H1 (cell line): ENCODE data around the gene RAD51B.

Source experiments
- CHD2 ChIP-seq: IDR thresholded peaks from 2 replicates; pipeline ENCODE4 v1.6.1; 2012; ENCODE audit warnings: low read length, improper control_type of control experiment
- EP300 ChIP-seq, 2 experiments: IDR thresholded peaks; 1 replicate in 1 of 2; 2 replicates in 1 of 2; pipeline ENCODE4 v1.6.1; 2011 to 2012; ENCODE audit warnings: low read depth in 2 of 2, low read length in 2 of 2, mild to moderate bottlenecking in 2 of 2, borderline replicate concordance in 1 of 2, inconsistent platforms in 1 of 2, moderate library complexity in 1 of 2
- JUN ChIP-seq: IDR thresholded peaks from 2 replicates; pipeline ENCODE4 v1.6.1; 2011; ENCODE audit warnings: low read depth, mild to moderate bottlenecking, improper control_type of control experiment, low read length
- POLR2AphosphoS5 ChIP-seq: IDR thresholded peaks from 2 replicates; pipeline ENCODE4 v1.6.1; 2011; ENCODE audit warnings: low read depth, low read length
- SAP30 ChIP-seq: fragments of 300-600 bp; sonication (generic); IDR thresholded peaks from 2 replicates; pipeline ENCODE4 v1.7.1; 2012; ENCODE audit warnings: low read length, moderate library complexity, mild to moderate bottlenecking, inconsistent platforms; ENCODE audit not compliant: insufficient read depth, insufficient replicate concordance
- SIRT6 ChIP-seq: IDR thresholded peaks from one replicate; pipeline ENCODE4 v1.7.1; 2012; ENCODE audit warnings: low read length, inconsistent platforms
- TAF7 ChIP-seq: optimal IDR thresholded peaks from 2 replicates; pipeline ENCODE3; 2011; ENCODE audit warnings: low read depth, mild to moderate bottlenecking, inconsistent platforms, low read length, moderate library complexity, borderline replicate concordance
- USF2 ChIP-seq: IDR thresholded peaks from 2 replicates; pipeline ENCODE4 v1.6.1; 2011; ENCODE audit warnings: low read length, improper control_type of control experiment
- ZNF274 ChIP-seq: IDR thresholded peaks from 2 replicates; pipeline ENCODE4 v1.7.0; 2012; ENCODE audit warnings: low read length, borderline replicate concordance; ENCODE audit errors: extremely low read depth
- TF ChIP-seq, protein P1 (sequence below), 3 experiments: IDR thresholded peaks; 1 replicate in 2 of 3; 2 replicates in 1 of 3; pipeline versions ENCODE4 v1.5.1 to v1.6.1; 2011; ENCODE audit warnings: low read length in 3 of 3, mild to moderate bottlenecking in 3 of 3, inconsistent platforms in 2 of 3, low read depth in 1 of 3, moderate library complexity in 1 of 3; ENCODE audit not compliant: insufficient read depth in 1 of 3; ENCODE audit errors: control extremely low read depth in 1 of 3

DNA sequence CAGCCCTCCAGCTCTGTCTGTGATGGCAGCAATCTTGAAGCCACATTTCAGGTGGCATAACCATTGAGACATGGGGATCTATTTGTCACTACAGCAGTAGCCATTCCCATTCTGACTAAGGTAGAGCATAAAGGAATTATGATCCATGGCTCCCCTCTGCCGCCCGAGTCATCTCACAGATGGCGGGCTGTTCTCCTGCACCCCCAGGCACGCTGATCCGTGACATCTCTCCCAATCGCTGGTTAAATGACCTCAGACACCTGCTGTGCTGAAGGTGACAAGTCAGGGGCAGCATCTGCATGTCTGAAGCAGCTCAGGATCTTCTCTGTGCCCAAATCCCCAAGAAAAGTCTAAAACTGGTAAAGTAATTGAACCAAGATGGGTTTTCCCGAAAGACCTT, 849.0 kb downstream of the RAD51B start:
- no peak for TF ChIP-seq TAF7
- TF ChIP-seq, protein P1, sequence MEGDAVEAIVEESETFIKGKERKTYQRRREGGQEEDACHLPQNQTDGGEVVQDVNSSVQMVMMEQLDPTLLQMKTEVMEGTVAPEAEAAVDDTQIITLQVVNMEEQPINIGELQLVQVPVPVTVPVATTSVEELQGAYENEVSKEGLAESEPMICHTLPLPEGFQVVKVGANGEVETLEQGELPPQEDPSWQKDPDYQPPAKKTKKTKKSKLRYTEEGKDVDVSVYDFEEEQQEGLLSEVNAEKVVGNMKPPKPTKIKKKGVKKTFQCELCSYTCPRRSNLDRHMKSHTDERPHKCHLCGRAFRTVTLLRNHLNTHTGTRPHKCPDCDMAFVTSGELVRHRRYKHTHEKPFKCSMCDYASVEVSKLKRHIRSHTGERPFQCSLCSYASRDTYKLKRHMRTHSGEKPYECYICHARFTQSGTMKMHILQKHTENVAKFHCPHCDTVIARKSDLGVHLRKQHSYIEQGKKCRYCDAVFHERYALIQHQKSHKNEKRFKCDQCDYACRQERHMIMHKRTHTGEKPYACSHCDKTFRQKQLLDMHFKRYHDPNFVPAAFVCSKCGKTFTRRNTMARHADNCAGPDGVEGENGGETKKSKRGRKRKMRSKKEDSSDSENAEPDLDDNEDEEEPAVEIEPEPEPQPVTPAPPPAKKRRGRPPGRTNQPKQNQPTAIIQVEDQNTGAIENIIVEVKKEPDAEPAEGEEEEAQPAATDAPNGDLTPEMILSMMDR (IDR thresholded peaks at IDR 0.05; ENCODE audit: control extremely low read depth in 1 of 3, insufficient read depth in 1 of 3, low read depth in 1 of 3, low read length in 3 of 3) = no peak
- TF ChIP-seq ZNF274 = no peak
- no peak for TF ChIP-seq POLR2AphosphoS5
- TF ChIP-seq CHD2 = no peak
- TF ChIP-seq SAP30 = no peak
- no peak for TF ChIP-seq SIRT6
- TF ChIP-seq JUN = no peak
- TF ChIP-seq EP300 (IDR thresholded peaks at IDR 0.05; ENCODE audit: borderline replicate concordance in 1 of 2, low read depth in 2 of 2, low read length in 2 of 2) = no peak
- no peak for TF ChIP-seq USF2
